Breast epithelium (tissue), 3 donors: ENCODE data around the gene CACNA2D3.

Experiments used
- POLR2A ChIP-seq: fragments of 450-650 bp; IDR thresholded peaks from one replicate; pipeline ENCODE4 v1.6.1; 2016; ENCODE audit warnings: antibody characterized with exemption, mild to moderate bottlenecking, moderate library complexity
- TF ChIP-seq, protein P1 (sequence below), 3 donors: fragments of 450-650 bp; IDR thresholded peaks; one replicate each; pipeline ENCODE4 v1.5.1; 2016 to 2017; ENCODE audit warnings: antibody characterized with exemption in 3 of 3, mild to moderate bottlenecking in 3 of 3, moderate library complexity in 3 of 3

DNA sequence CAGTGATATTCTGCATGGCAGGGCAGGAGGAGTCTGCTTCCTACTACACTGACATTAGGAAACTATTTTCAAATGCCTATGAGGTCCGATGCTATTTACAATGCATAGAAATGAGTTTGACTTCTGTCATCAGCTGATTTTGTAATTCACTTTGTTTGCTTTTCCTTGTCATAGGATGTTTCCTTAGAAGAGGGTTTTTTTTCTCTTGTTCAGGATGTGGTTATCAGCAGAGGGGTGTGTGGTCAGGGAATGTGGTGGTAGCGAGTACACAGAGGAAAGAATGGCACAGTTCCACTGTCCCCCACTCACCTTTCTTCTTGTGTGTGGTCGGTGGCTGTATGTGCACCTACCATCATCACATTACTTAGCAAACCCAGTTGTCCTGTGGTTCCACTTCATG, 574.0 kb downstream of the CACNA2D3 start:
- no peak for TF ChIP-seq POLR2A
- TF ChIP-seq, protein P1, sequence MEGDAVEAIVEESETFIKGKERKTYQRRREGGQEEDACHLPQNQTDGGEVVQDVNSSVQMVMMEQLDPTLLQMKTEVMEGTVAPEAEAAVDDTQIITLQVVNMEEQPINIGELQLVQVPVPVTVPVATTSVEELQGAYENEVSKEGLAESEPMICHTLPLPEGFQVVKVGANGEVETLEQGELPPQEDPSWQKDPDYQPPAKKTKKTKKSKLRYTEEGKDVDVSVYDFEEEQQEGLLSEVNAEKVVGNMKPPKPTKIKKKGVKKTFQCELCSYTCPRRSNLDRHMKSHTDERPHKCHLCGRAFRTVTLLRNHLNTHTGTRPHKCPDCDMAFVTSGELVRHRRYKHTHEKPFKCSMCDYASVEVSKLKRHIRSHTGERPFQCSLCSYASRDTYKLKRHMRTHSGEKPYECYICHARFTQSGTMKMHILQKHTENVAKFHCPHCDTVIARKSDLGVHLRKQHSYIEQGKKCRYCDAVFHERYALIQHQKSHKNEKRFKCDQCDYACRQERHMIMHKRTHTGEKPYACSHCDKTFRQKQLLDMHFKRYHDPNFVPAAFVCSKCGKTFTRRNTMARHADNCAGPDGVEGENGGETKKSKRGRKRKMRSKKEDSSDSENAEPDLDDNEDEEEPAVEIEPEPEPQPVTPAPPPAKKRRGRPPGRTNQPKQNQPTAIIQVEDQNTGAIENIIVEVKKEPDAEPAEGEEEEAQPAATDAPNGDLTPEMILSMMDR (IDR thresholded peaks at IDR 0.05) = no peak
